ENCODE measurements around the gene ACTR2. TPM values are rescaled to one million over a fixed set of nuclear protein-coding genes. Genes with fewer than 3 reads are reported as not detected.

Gene ACTR2
- total and polyA plus RNA-seq, 9 donors, result 33.4 to 146 (median 113) TPM

- Histone ChIP-seq H3K36me3 (no peaks in the 10 kb centered on the region), H3K9me3 (no peaks in the 10 kb centered on the region), H3K4me1 (ENCODE audit: insufficient read depth) (peaks cover 6% of the 10 kb centered on the region), H3K27ac (no peak overlapping the region), H3K27me3 (no peaks in the 10 kb centered on the region), H3K4me3 (no peak overlapping the region)
- no peak for TF ChIP-seq POLR2A (IDR thresholded peaks at IDR 0.05)
- no peak for TF ChIP-seq CTCF (IDR thresholded peaks at IDR 0.05)
- no peak for TF ChIP-seq EP300 (IDR thresholded peaks at IDR 0.05)
- intact Hi-C loops (cut with DNase I), result no loop called here
- 7 to 10% (median 8%) methylated on average over 4 of the region's 4 CpGs for WGBS, 3 donors
- DNase-seq, result peak in 1 of 5 donors; percentile 34
Observed at GRCh38 chr2:65281627-65282351, 54.2 kb downstream of the ACTR2 start.

GRCh38 chr2:65282477-65283053 is 54.9 kb downstream of the ACTR2 start:
- no peaks in the 10 kb centered on the region for H3K27me3 ChIP-seq
- no peak overlapping the region for H3K27ac ChIP-seq
- no peaks in the 10 kb centered on the region for H3K36me3 ChIP-seq
- H3K4me3 ChIP-seq, result no peak overlapping the region
- 70 to 73% (median 70%) methylated on average over 3 of the region's 3 CpGs for WGBS, 3 donors
- DNase-seq, result no peak
- intact Hi-C loops (cut with DNase I), result no loop called here
- H3K4me1 ChIP-seq (ENCODE audit: insufficient read depth), result peaks cover 6% of the 10 kb centered on the region
- no peaks in the 10 kb centered on the region for H3K9me3 ChIP-seq
- TF ChIP-seq POLR2A (IDR thresholded peaks at IDR 0.05) (no peak), EP300 (IDR thresholded peaks at IDR 0.05) (no peak), CTCF (IDR thresholded peaks at IDR 0.05) (no peak)

GRCh38 chr2:65287364-65287763 is 59.7 kb downstream of the ACTR2 start:
- no peaks in the 10 kb centered on the region for H3K27me3 ChIP-seq
- 96 to 99% (median 97%) methylated on average over 4 of the region's 4 CpGs for WGBS, 3 donors
- DNase-seq, result no peak
- H3K36me3 ChIP-seq, result no peaks in the 10 kb centered on the region
- no peaks in the 10 kb centered on the region for H3K4me1 ChIP-seq (ENCODE audit: insufficient read depth)
- TF ChIP-seq EP300 (IDR thresholded peaks at IDR 0.05), result no peak
- no peak for TF ChIP-seq CTCF (IDR thresholded peaks at IDR 0.05)
- TF ChIP-seq POLR2A (IDR thresholded peaks at IDR 0.05), result no peak
- H3K9me3 ChIP-seq, result no peaks in the 10 kb centered on the region
- intact Hi-C loops (cut with DNase I), result no loop called here
- no peak overlapping the region for H3K27ac ChIP-seq
- no peak overlapping the region for H3K4me3 ChIP-seq

GRCh38 chr2:65291216-65292105 is 63.8 kb downstream of the ACTR2 start:
- Histone ChIP-seq H3K9me3 (no peaks in the 10 kb centered on the region), H3K27ac (no peak overlapping the region), H3K27me3 (no peaks in the 10 kb centered on the region), H3K4me3 (no peak overlapping the region), H3K4me1 (ENCODE audit: insufficient read depth) (peaks cover 2% of the 10 kb centered on the region), H3K36me3 (no peaks in the 10 kb centered on the region)
- intact Hi-C loops (cut with DNase I), result no loop called here
- WGBS, 3 donors, result 64 to 77% (median 65%) methylated on average over 11 of the region's 11 CpGs
- TF ChIP-seq CTCF (IDR thresholded peaks at IDR 0.05) (no peak), EP300 (IDR thresholded peaks at IDR 0.05) (no peak), POLR2A (IDR thresholded peaks at IDR 0.05) (no peak)
- no peak for DNase-seq
